DOHH2 (cell line): ENCODE results near the gene PLXNA3.

Source experiments
- H3F3A ChIP-seq: fragments of 200-600 bp; sonication (generic), shearing (Covaris generic); 2 replicates; pipeline ENCODE4 v1.6.0; 2016; ENCODE audit warnings: antibody characterized with exemption, mild to moderate bottlenecking; ENCODE audit not compliant: control insufficient read depth, insufficient read depth
- H3K27ac ChIP-seq: fragments of 200-600 bp; sonication (generic); 2 replicates; pipeline ENCODE4 v1.5.1; 2014; ENCODE audit warnings: low read depth, mild to moderate bottlenecking, low read length, moderate library complexity
- H3K27me3 ChIP-seq: fragments of 200-600 bp; sonication (generic); 2 replicates; pipeline ENCODE4 v1.6.1; 2014; ENCODE audit warnings: mild to moderate bottlenecking, low read length, mixed read lengths; ENCODE audit not compliant: control insufficient read depth
- H3K36me3 ChIP-seq: fragments of 200-600 bp; sonication (generic); 2 replicates; pipeline ENCODE4 v1.6.1; 2014; ENCODE audit warnings: mild to moderate bottlenecking, low read length, moderate library complexity, mixed read lengths; ENCODE audit not compliant: control insufficient read depth
- H3K4me1 ChIP-seq: fragments of 200-600 bp; sonication (generic); 2 replicates; pipeline ENCODE4 v1.6.1; 2014; ENCODE audit warnings: mild to moderate bottlenecking, low read length, mixed read lengths; ENCODE audit not compliant: control insufficient read depth
- H3K4me2 ChIP-seq: fragments of 200-600 bp; sonication (generic); 2 replicates; pipeline ENCODE4 v1.6.0; 2014; ENCODE audit warnings: mild to moderate bottlenecking, low read length, moderate library complexity
- H3K4me3 ChIP-seq: fragments of 200-600 bp; sonication (generic); 2 replicates; pipeline ENCODE4 v1.5.1; 2014; ENCODE audit warnings: mild to moderate bottlenecking, low read length, mixed read lengths
- H3K79me2 ChIP-seq: fragments of 200-600 bp; sonication (generic); 2 replicates; pipeline ENCODE4 v1.6.1; 2014; ENCODE audit warnings: mild to moderate bottlenecking, low read length, mixed read lengths; ENCODE audit not compliant: control insufficient read depth
- H3K9me2 ChIP-seq: fragments of 200-600 bp; sonication (generic); replicated peaks from 2 replicates; pipeline ENCODE4 v1.6.1; 2014; ENCODE audit warnings: mild to moderate bottlenecking, low read length, mixed read lengths; ENCODE audit not compliant: control insufficient read depth
- H3K9me3 ChIP-seq: fragments of 200-600 bp; sonication (generic); 2 replicates; pipeline ENCODE4 v1.6.1; 2014; ENCODE audit warnings: antibody characterized with exemption, low read length, mixed read lengths; ENCODE audit not compliant: control insufficient read depth, insufficient read depth
- H4K20me1 ChIP-seq: fragments of 200-600 bp; sonication (generic); 2 replicates; pipeline ENCODE4 v1.6.0; 2014; ENCODE audit warnings: low read depth, mild to moderate bottlenecking, antibody characterized with exemption, low read length, moderate library complexity; ENCODE audit not compliant: control insufficient read depth, insufficient read depth
- CTCF ChIP-seq: fragments of 200-600 bp; sonication (generic); IDR thresholded peaks from one replicate; pipeline ENCODE4 v1.5.1; 2014; ENCODE audit warnings: antibody characterized with exemption, mild to moderate bottlenecking, low read depth, low read length; ENCODE audit not compliant: poor library complexity, severe bottlenecking
- EZH2phosphoT487 ChIP-seq: fragments of 200-600 bp; sonication (generic); IDR thresholded peaks from 2 replicates; pipeline ENCODE4 v1.6.1; 2017; ENCODE audit warnings: borderline replicate concordance, mild to moderate bottlenecking, antibody characterized with exemption, low read length, moderate library complexity, mixed read lengths

Gene PLXNA3

GRCh38 chrX:154466036-154466435 is 8.0 kb downstream of the PLXNA3 start:
- H3K9me3 ChIP-seq, result no peaks in the 10 kb centered on the region
- H3K27ac ChIP-seq, result no peak overlapping the region
- no peaks in the 10 kb centered on the region for H3K9me2 ChIP-seq
- no peaks in the 10 kb centered on the region for H3F3A ChIP-seq
- H3K4me2 ChIP-seq, result no peak overlapping the region
- no peak overlapping the region for H3K4me3 ChIP-seq
- TF ChIP-seq EZH2phosphoT487, result no peak
- no peak for TF ChIP-seq CTCF
- no peaks in the 10 kb centered on the region for H3K79me2 ChIP-seq
- H3K36me3 ChIP-seq, result no peaks in the 10 kb centered on the region; the same call in 1 of the 2 replicates
- no peaks in the 10 kb centered on the region for H3K27me3 ChIP-seq
- H3K4me1 ChIP-seq, result no peaks in the 10 kb centered on the region
- H4K20me1 ChIP-seq, result no peaks in the 10 kb centered on the region

GRCh38 chrX:154466907-154467306 is 8.8 kb downstream of the PLXNA3 start:
- H3K4me2 ChIP-seq, result no peak overlapping the region
- TF ChIP-seq CTCF (no peak), EZH2phosphoT487 (no peak)
- no peaks in the 10 kb centered on the region for H3F3A ChIP-seq
- no peaks in the 10 kb centered on the region for H4K20me1 ChIP-seq
- H3K27me3 ChIP-seq, result no peaks in the 10 kb centered on the region
- no peak overlapping the region for H3K27ac ChIP-seq
- no peaks in the 10 kb centered on the region for H3K9me3 ChIP-seq
- no peaks in the 10 kb centered on the region for H3K4me1 ChIP-seq
- no peaks in the 10 kb centered on the region; the same call in 1 of the 2 replicates for H3K36me3 ChIP-seq
- H3K9me2 ChIP-seq, result no peaks in the 10 kb centered on the region
- no peak overlapping the region for H3K4me3 ChIP-seq
- H3K79me2 ChIP-seq, result no peaks in the 10 kb centered on the region

GRCh38 chrX:154467556-154467955 is 9.5 kb downstream of the PLXNA3 start:
- H3K36me3 ChIP-seq, result no peaks in the 10 kb centered on the region; the same call in 1 of the 2 replicates
- no peak overlapping the region for H3K4me2 ChIP-seq
- H3K4me3 ChIP-seq, result no peak overlapping the region
- H3K27me3 ChIP-seq, result no peaks in the 10 kb centered on the region
- H3K4me1 ChIP-seq, result no peaks in the 10 kb centered on the region
- no peaks in the 10 kb centered on the region for H4K20me1 ChIP-seq
- no peaks in the 10 kb centered on the region for H3K9me3 ChIP-seq
- H3K9me2 ChIP-seq, result no peaks in the 10 kb centered on the region
- no peaks in the 10 kb centered on the region for H3F3A ChIP-seq
- no peak overlapping the region for H3K27ac ChIP-seq
- TF ChIP-seq CTCF, result no peak
- no peak for TF ChIP-seq EZH2phosphoT487
- no peaks in the 10 kb centered on the region for H3K79me2 ChIP-seq
